Measurements from ENCODE around the gene NAPEPLD.

GRCh38 chr7:103080923-103081322, 68.0 kb downstream of the NAPEPLD start:
- TF ChIP-seq CTCF (tag by site-specific recombination; IDR thresholded peaks at IDR 0.05): no peak
- no peak for TF ChIP-seq ZBTB7A (tag by site-specific recombination; IDR thresholded peaks at IDR 0.05; ENCODE audit: low read depth)
- no peak for TF ChIP-seq PRDM10 (tag by site-specific recombination; IDR thresholded peaks at IDR 0.05)
- no peak for TF ChIP-seq REPIN1 (tag by site-specific recombination; IDR thresholded peaks at IDR 0.05; ENCODE audit: low read depth)
- no peak for TF ChIP-seq ZNF24 (tag by site-specific recombination; IDR thresholded peaks at IDR 0.05)
- TF ChIP-seq ZNF174 (tag by site-specific recombination; IDR thresholded peaks at IDR 0.05): no peak
- TF ChIP-seq MZF1 (tag by site-specific recombination; IDR thresholded peaks at IDR 0.05; ENCODE audit: borderline replicate concordance): no peak
- no peak for TF ChIP-seq ZFP37 (tag by site-specific recombination; IDR thresholded peaks at IDR 0.05)
- no peak for TF ChIP-seq BCL11A (tag by site-specific recombination; IDR thresholded peaks at IDR 0.05; ENCODE audit: low read depth)
- no peak for TF ChIP-seq ZBTB17 (tag by site-specific recombination; IDR thresholded peaks at IDR 0.05)
- no peak for TF ChIP-seq ZSCAN5A (tag by site-specific recombination; IDR thresholded peaks at IDR 0.05)
- TF ChIP-seq MYNN (tag by site-specific recombination; IDR thresholded peaks at IDR 0.05; ENCODE audit: borderline replicate concordance): no peak

Data from HEK293 (cell line).